ENCODE data around the gene EFCAB12.

Gene EFCAB12

GRCh38 chr3:129375099-129375498 is 53.3 kb downstream of the EFCAB12 start:
- Histone ChIP-seq H3K4me1 (ENCODE audit: control insufficient read depth in 1 of 2, insufficient read depth in 1 of 2, low read depth in 1 of 2, low read length in 1 of 2) (no peaks in the 10 kb centered on the region), H3K4me3 (ENCODE audit: low read depth in 1 of 2, low read length in 1 of 2) (no peak overlapping the region), H3K27me3 (no peaks in the 10 kb centered on the region), H3K27ac (no peak overlapping the region), H3K9me3 (peaks cover 5% of the 10 kb centered on the region), H3K36me3 (no peaks in the 10 kb centered on the region)
- no peak for TF ChIP-seq CTCF (IDR thresholded peaks at IDR 0.05)

- no peak for TF ChIP-seq CTCF (IDR thresholded peaks at IDR 0.05)
- Histone ChIP-seq H3K27me3 (no peaks in the 10 kb centered on the region), H3K36me3 (no peaks in the 10 kb centered on the region), H3K27ac (no peak overlapping the region), H3K9me3 (no peaks in the 10 kb centered on the region), H3K4me3 (ENCODE audit: low read depth in 1 of 2, low read length in 1 of 2) (no peak overlapping the region), H3K4me1 (ENCODE audit: control insufficient read depth in 1 of 2, insufficient read depth in 1 of 2, low read depth in 1 of 2, low read length in 1 of 2) (no peaks in the 10 kb centered on the region)
Measured at GRCh38 chr3:129371041-129371826, 57.2 kb downstream of the EFCAB12 start.

GRCh38 chr3:129370248-129370964 is 58.0 kb downstream of the EFCAB12 start:
- no peak overlapping the region for H3K27ac ChIP-seq
- H3K27me3 ChIP-seq, result no peaks in the 10 kb centered on the region
- TF ChIP-seq CTCF (IDR thresholded peaks at IDR 0.05), result no peak
- H3K36me3 ChIP-seq, result no peaks in the 10 kb centered on the region
- H3K4me3 ChIP-seq (ENCODE audit: low read depth in 1 of 2, low read length in 1 of 2), result no peak overlapping the region
- no peaks in the 10 kb centered on the region for H3K9me3 ChIP-seq
- H3K4me1 ChIP-seq (ENCODE audit: control insufficient read depth in 1 of 2, insufficient read depth in 1 of 2, low read depth in 1 of 2, low read length in 1 of 2), result no peaks in the 10 kb centered on the region

- H3K4me1 ChIP-seq (ENCODE audit: control insufficient read depth in 1 of 2, insufficient read depth in 1 of 2, low read depth in 1 of 2, low read length in 1 of 2), result no peaks in the 10 kb centered on the region
- no peak overlapping the region for H3K27ac ChIP-seq
- no peak overlapping the region for H3K4me3 ChIP-seq (ENCODE audit: low read depth in 1 of 2, low read length in 1 of 2)
- no peaks in the 10 kb centered on the region for H3K27me3 ChIP-seq
- no peaks in the 10 kb centered on the region for H3K9me3 ChIP-seq
- no peak for TF ChIP-seq CTCF (IDR thresholded peaks at IDR 0.05)
- no peaks in the 10 kb centered on the region for H3K36me3 ChIP-seq
Measured at GRCh38 chr3:129369711-129370110, 58.7 kb downstream of the EFCAB12 start.

- H3K9me3 ChIP-seq, result no peaks in the 10 kb centered on the region
- H3K27me3 ChIP-seq, result no peaks in the 10 kb centered on the region
- H3K36me3 ChIP-seq, result no peaks in the 10 kb centered on the region
- no peak overlapping the region for H3K27ac ChIP-seq
- TF ChIP-seq CTCF (IDR thresholded peaks at IDR 0.05), result no peak
- H3K4me3 ChIP-seq (ENCODE audit: low read depth in 1 of 2, low read length in 1 of 2), result no peak overlapping the region
- no peaks in the 10 kb centered on the region for H3K4me1 ChIP-seq (ENCODE audit: control insufficient read depth in 1 of 2, insufficient read depth in 1 of 2, low read depth in 1 of 2, low read length in 1 of 2)
Measured at GRCh38 chr3:129367821-129368220, 60.6 kb downstream of the EFCAB12 start.

Measured in neutrophil (primary cell).